ENCODE data around the gene KRT75.
A peak's percentile ranks its signal among the peaks of the same experiment; 100 is the strongest.
"Not testable (repeated sequence)": the region's sequence is repeated elsewhere in the genome, so short reads cannot be mapped to it uniquely, and the experiment has no call there.

KRT75 gene

GRCh38 chr12:52461693-52462092 is 27.5 kb upstream of the KRT75 start:
- no peak for TF ChIP-seq CTCF (conservative IDR thresholded peaks at IDR 0.05)

DNA sequence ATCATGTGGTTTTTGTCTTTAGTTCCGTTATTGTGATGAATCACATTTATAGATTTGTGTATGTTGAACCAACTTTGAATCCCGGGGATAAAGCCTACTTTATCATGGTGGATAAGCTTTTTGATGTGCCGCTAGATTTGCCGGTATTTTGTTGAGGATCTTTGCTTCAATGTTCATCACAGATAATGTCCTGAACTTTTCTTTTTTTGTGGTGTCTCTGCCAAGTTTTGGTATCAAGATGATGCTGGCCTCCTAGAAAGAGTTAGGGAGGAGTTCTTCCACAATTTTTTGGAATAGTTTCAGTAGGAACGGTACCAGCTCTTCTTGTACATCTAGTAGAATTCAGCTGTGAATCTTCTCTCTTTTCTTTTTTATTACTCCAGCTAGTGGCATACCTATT is 24.7 kb upstream of the KRT75 start:
- no peak for TF ChIP-seq CTCF (conservative IDR thresholded peaks at IDR 0.05)
- no peak overlapping the region for H3K27ac ChIP-seq

More at GRCh38 chr12:52461693-52462092, 27.5 kb upstream of the KRT75 start:
- H3K27ac ChIP-seq, result no peak overlapping the region

DNA sequence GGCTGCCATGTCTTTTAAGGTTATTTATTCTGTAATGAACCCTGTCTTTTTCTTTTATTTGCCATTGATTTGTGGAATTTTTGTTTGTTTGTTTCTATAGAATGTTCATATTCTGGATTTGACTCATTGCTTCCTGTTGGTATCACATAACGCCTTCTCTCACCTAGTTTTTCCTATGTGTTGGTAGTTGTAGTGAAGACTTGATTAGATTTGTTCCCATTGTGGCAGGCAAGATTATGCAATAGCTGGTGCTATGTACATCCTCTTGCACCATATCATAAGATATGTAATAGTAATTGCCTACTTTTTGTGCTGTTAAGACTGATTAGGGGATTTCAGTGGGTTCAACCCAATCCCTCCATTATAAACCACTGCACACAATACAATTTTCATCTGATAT is 21.6 kb upstream of the KRT75 start:
- H3K27ac ChIP-seq, result peak overlapping the region; percentile 63
- TF ChIP-seq CTCF (conservative IDR thresholded peaks at IDR 0.05), result no peak

DNA sequence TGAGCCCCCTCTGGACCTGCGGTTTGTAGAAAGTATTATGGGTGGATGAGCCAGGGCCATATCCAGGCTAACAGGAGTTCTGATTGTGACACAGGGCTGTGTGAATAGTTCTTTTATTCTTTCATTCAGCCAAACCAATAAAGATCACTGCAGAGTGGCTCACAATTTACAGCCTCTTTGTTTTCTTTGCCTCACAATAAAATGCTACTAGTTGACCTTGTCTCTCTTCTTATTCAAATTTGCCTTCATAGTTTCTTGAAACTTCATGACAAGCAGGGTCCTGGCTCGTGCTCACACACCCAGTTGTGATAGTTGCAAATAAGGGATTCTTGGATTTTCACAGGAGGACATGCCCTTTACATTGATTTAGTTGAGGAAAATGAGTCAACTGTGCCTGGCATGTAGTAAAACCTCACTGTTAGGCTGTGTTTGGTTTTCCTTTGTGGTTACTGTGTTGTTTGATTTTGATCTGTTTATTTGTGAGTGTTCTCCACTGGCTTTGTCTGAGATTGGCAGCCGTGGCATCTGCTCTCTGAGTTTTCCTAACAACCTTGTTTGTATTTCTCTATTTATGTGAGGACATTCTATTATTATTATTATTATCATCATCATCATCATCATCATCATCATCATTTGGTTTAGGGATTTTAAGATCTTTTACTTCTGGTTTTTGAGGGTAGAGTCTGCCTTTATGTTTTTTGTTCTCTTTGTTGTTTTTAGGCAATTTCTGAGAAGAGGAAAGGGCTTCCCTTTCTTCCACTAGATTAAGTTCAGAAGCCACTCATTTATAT is 20.4 kb upstream of the KRT75 start:
- no peak for TF ChIP-seq CTCF (conservative IDR thresholded peaks at IDR 0.05)
- peak overlapping the region; percentile 63 for H3K27ac ChIP-seq

DNA sequence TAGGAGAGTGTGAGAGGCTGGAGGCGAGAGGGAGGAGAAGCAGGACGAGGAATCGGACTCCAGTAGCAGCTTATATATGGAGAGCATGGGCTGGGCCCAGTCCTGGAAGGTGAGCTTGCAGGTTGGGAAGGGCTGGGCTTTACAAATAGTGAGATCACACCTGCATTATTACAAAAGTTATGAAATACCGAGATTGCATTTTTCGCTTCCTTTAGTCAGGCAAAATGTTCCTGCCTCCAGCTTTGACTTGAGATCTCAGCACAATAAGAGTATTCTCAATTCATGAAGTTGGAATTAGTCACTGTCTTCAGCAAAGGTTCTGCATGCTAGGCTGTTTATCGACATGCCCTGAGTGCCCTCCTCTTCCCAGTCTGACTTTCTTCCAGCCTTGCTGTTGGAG is 17.9 kb upstream of the KRT75 start, which contains the start of gene KRT6B:
KRT6B (minus strand) TSS at position 46 of the 400 bp plus-strand sequence. CDS start 68 bp downstream, outside the sequence.
- no peak for TF ChIP-seq CTCF (conservative IDR thresholded peaks at IDR 0.05)
- H3K27ac ChIP-seq, result no peak within 1 kb of the TSS; the same call in 1 of the 2 replicates

- TF ChIP-seq CTCF (conservative IDR thresholded peaks at IDR 0.05), result no peak
These were observed 14.1 kb upstream of the KRT75 start for GRCh38 chr12:52448228-52448627.

DNA sequence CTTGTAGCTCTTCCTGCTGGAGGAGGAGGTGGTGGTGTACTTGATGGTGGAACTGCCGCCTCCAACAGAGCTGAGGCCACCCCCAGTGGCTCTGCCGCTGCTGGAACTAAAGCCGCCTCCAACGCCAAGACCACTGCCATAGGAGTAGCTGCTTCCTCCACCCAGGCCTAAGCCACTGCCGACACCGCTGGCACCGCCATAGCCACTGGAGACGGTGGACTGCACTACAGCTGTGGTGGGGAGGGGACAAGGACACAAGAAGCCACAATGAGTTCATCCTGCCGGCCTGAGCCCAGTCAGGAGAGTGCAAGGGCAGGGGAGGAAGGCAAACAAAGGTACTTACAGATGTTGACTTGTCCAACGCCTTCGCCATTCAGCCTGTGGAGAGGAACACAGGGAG is 13.0 kb upstream of the KRT75 start:
- not testable (repeated sequence) for H3K27ac ChIP-seq

More at GRCh38 chr12:52448228-52448627, 14.1 kb upstream of the KRT75 start:
- H3K27ac ChIP-seq, result no peak overlapping the region

GRCh38 chr12:52446367-52447045 is 12.3 kb upstream of the KRT75 start:
- H3K27ac ChIP-seq, result no peak overlapping the region
- no peak for TF ChIP-seq CTCF (conservative IDR thresholded peaks at IDR 0.05)
